RWPE2 (cell line): ENCODE data around the gene XPO5.
"Not testable (repeated sequence)": the region's sequence is repeated elsewhere in the genome, so short reads cannot be mapped to it uniquely, and the experiment has no call there.

Experiments
- ATAC-seq: fragments of 200-7000 bp; cut with Tn5 transposase; 3 replicates; pipeline ENCODE4 v1.9.1; 2021; ENCODE audit warnings: low read depth
- DNase-seq: peaks from one replicate; pipeline ENCODE4 v3.0.0-alpha.2; 2020; ENCODE audit warnings: low spot score
- H3K27ac ChIP-seq: fragments of 450-650 bp; 2 replicates; pipeline ENCODE4 v1.5.1; 2017; ENCODE audit warnings: mild to moderate bottlenecking; ENCODE audit not compliant: poor library complexity, severe bottlenecking
- H3K27me3 ChIP-seq: fragments of 250-450 bp; sonication (Bioruptor Pico); 2 replicates; pipeline ENCODE4 v1.5.1; 2021; ENCODE audit warnings: mild to moderate bottlenecking, moderate library complexity; ENCODE audit not compliant: insufficient read depth, poor library complexity, severe bottlenecking
- H3K36me3 ChIP-seq: fragments of 250-450 bp; sonication (Bioruptor Pico); 2 replicates; pipeline ENCODE4 v1.5.1; 2020; ENCODE audit warnings: low read depth, mild to moderate bottlenecking, moderate library complexity
- H3K4me1 ChIP-seq: fragments of 250-450 bp; sonication (Bioruptor Pico); 2 replicates; pipeline ENCODE4 v1.5.1; 2021; ENCODE audit warnings: mild to moderate bottlenecking, moderate library complexity; ENCODE audit not compliant: insufficient read depth, poor library complexity, severe bottlenecking
- H3K4me3 ChIP-seq: fragments of 250-450 bp; sonication (Bioruptor Pico); 2 replicates; pipeline ENCODE4 v1.5.1; 2021; ENCODE audit warnings: mild to moderate bottlenecking, moderate library complexity; ENCODE audit not compliant: severe bottlenecking
- H3K9me3 ChIP-seq: fragments of 250-450 bp; sonication (Bioruptor Pico); 2 replicates; pipeline ENCODE4 v1.5.1; 2021; ENCODE audit warnings: mild to moderate bottlenecking, moderate library complexity; ENCODE audit not compliant: severe bottlenecking
- TF ChIP-seq, protein P1 (sequence below): fragments of 450-650 bp; IDR thresholded peaks from one replicate; pipeline ENCODE4 v1.5.1; 2017; ENCODE audit warnings: mild to moderate bottlenecking, moderate library complexity; ENCODE audit not compliant: poor library complexity, severe bottlenecking

Gene XPO5

DNA sequence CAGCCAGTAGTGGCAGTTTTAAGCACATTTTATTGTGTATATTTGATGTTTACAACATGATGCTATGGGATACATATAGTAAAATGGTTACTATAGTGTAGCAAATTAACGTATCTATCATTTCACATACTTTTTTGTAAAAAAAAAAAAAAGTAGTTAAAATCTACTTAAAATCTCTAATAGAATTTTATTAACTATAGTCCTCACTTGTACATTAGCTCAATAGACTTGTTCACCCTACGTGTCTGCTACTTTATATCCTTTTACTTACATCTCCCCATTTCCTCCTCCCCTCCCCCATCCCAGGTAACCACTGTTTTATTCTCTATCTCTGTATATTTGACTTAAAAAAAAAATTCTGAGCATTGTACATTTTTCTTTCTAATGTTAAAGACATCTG, 30.2 kb upstream of the XPO5 start:
- Histone ChIP-seq H3K27me3 (no peaks in the 10 kb centered on the region), H3K27ac (no peak overlapping the region), H3K9me3 (no peaks in the 10 kb centered on the region), H3K4me1 (no peaks in the 10 kb centered on the region), H3K4me3 (no peak overlapping the region), H3K36me3 (peaks cover 91% of the 10 kb centered on the region)
- ATAC-seq: no peak
- TF ChIP-seq, protein P1, sequence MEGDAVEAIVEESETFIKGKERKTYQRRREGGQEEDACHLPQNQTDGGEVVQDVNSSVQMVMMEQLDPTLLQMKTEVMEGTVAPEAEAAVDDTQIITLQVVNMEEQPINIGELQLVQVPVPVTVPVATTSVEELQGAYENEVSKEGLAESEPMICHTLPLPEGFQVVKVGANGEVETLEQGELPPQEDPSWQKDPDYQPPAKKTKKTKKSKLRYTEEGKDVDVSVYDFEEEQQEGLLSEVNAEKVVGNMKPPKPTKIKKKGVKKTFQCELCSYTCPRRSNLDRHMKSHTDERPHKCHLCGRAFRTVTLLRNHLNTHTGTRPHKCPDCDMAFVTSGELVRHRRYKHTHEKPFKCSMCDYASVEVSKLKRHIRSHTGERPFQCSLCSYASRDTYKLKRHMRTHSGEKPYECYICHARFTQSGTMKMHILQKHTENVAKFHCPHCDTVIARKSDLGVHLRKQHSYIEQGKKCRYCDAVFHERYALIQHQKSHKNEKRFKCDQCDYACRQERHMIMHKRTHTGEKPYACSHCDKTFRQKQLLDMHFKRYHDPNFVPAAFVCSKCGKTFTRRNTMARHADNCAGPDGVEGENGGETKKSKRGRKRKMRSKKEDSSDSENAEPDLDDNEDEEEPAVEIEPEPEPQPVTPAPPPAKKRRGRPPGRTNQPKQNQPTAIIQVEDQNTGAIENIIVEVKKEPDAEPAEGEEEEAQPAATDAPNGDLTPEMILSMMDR: no peak
- DNase-seq: no peak

DNA sequence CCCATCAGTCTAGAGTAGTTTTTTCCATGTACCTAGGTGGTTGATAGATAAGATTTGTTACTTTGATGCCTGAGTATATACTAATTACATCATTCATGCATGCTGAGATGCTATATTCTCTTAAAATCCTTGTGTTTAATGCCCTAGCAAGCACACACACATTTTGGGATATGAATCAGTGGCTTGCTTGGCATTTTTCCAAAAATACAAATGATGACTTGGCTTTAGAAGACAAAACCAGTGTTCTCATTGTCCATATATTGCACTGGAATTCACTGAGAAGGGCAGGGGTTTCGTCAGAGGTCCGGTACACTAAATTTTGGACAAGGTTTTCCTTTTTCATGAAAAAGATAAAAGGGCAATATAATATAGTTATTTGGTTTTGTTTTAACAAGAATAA, 28.3 kb upstream of the XPO5 start:
- DNase-seq (no peak), ATAC-seq (peak; percentile 77)
- Histone ChIP-seq H3K27me3 (no peaks in the 10 kb centered on the region), H3K4me1 (no peaks in the 10 kb centered on the region), H3K27ac (no peak overlapping the region), H3K36me3 (peaks cover 82% of the 10 kb centered on the region), H3K9me3 (no peaks in the 10 kb centered on the region), H3K4me3 (no peak overlapping the region)
- TF ChIP-seq, protein P1: no peak

DNA sequence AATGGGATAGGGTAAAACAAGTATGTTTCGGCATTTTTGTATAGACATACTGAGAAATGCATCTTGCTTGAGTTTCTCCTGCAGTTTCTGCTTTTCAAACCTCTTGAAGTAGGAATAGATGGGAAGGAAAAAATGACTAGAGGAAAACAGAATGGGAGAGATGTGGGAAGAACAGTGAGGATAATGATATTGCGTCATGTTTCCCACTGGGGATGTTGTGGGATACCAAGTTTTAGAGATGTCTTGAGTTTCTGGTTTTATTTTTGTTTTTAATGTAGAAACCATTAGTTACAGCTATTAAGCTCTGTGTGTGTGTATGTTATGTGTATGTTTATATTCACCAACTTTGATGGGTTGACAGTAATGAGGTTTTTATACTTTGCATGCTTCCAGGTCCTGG, 24.8 kb upstream of the XPO5 start:
- H3K4me1 ChIP-seq: no peaks in the 10 kb centered on the region
- peaks cover 69% of the 10 kb centered on the region for H3K36me3 ChIP-seq
- H3K27ac ChIP-seq: no peak overlapping the region
- no peak overlapping the region for H3K4me3 ChIP-seq
- H3K27me3 ChIP-seq: no peaks in the 10 kb centered on the region
- no peaks in the 10 kb centered on the region for H3K9me3 ChIP-seq
- DNase-seq (no peak), ATAC-seq (no peak)
- TF ChIP-seq, protein P1: no peak

DNA sequence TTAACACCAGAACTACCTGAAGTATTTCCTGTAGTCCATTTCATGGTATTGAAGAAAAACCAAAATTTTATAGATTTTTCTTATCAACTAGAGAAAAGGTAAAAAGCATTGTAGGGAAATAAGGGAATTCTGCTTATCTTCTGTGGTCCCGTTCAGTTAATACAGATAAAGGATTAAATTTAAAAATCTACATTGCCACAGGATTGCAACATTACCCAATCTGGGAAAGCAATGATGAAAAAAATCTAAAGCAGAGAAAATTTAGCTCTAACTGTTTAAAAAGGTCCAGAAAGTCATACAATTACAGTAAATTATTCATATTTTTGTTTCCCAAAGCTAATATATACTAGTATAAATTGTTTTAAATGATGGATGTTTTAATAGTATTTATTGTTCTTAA, 18.1 kb upstream of the XPO5 start:
- DNase-seq (no peak), ATAC-seq (no peak)
- H3K27ac ChIP-seq: no peak overlapping the region
- no peaks in the 10 kb centered on the region for H3K27me3 ChIP-seq
- TF ChIP-seq, protein P1: no peak
- no peaks in the 10 kb centered on the region for H3K9me3 ChIP-seq
- no peaks in the 10 kb centered on the region for H3K4me1 ChIP-seq
- H3K4me3 ChIP-seq: no peak overlapping the region
- H3K36me3 ChIP-seq: peaks cover 76% of the 10 kb centered on the region

DNA sequence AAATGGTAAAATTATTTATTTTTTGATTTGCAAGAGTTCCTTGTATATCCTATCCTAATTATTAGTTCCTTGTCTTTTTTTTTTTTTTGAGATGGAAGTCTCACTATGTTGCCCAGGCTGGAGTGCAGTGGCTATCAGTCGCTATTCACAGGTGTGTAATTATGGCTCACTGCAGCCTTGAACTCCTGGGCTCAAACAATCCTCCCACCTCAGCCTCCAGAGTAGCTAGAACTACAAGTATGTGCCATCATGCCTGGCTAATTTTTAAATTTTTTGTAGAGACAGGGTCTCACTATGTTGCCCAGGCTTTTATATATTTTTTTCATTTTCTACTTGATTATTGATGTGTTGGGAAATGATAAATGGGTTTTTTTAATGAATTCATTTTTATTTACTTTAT, 13.7 kb upstream of the XPO5 start:
- H3K9me3 ChIP-seq, H3K27me3 ChIP-seq, H3K4me3 ChIP-seq, H3K27ac ChIP-seq, DNase-seq, H3K4me1 ChIP-seq, ATAC-seq: not testable (repeated sequence)
- H3K36me3 ChIP-seq: peaks cover 86% of the 10 kb centered on the region
